Stimulated activated CD8-positive, alpha-beta memory T cell treated with anti-CD3 and anti-CD28 coated beads, Interleukin-2, amount 100 ng/mL, for 48 hours (primary cell): ENCODE data around the gene ATXN10.

Experiments
- DNase-seq, 2 donors: peaks; one replicate each; pipeline ENCODE4 v3.0.0-alpha.2; 2020; ENCODE audit warnings: low read depth in 2 of 2

The ATXN10 gene

DNA sequence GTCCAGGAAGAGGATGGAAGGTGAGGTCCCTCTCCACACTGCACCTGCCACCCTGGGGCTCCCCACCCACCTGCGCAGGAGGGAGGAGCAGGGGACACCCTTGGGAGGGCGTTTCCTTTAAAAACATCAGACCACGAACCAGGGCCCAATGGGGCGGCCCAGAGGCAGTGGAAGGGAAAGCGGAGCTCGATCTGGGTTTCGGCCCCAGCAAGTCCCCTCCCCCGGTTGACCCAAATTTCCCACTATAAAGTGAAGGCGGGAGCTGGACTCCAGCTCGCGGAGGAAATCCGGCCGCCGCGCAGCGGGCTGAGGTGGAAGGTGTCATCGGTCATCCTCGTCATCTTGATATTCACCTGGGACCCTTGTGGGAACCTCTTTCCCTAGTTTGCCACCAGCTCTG, 206.0 kb downstream of the ATXN10 start:
- DNase-seq: no peak

DNA sequence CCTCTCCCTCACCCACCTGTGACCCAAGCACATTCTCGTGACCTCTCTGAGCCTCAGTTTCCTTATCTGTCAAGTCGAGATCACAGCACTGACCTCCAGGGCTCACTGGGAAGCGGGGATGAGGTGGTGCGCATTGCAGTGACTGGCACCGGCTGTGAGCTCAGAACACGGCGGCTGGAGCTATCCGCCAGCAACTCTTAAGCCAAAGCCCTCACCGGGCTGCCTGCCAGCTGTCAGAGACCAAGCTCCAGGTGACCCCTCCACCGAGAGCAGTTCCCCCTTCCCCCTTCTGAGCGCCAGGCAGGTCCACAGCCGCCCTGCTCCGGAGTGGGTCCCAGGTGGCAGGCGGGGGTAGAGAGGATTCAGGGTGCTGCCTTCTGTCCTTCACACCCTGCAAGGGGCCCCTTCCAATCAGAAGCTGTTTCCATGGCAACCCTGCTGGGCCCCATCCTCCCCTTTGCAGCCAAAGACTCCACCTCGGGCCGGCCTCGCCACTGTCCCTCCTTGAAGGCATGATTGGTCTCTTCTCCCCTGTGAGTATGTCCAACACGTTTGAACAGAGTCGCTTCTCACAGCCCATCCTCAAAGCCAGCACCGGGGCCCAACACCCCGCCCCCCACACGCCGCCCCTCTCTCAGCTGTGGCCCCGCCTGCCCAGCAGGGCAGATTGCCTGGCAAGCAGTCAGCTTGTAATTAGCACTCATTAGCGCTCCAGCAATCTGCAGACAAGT, 206.6 kb downstream of the ATXN10 start:
- no peak for DNase-seq

DNA sequence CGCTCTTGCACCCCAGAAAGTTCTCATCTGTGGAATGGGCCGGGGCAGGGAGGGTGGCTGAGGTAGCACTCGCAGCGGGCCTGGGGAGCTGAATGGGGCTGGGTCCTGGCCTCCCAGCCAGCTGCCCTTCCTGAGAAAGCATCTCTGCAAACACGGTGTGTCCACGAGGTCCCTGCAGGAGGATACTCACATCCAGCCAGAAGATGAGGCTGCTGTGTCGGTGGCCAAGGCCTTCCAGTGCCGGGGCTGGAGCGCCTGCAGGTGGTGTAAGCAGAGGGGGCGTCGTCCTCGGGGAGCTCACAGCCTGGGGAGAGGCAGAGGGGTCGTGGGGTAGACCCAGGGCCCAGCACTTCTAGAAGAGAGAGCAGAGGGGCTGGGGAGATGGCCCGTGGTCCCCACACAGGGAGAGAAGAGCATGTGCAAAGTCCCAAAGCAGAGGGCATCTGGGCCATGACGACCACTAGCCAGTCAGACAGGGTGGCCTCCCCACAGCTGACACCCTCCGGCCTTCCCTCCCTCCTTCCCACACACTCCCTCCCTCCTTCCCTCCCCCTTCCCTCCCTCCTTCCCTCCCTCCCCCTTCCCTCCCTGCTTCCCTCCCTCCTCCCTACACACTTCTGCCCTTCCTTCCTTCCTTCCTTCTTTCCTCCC, 207.4 kb downstream of the ATXN10 start:
- no peak for DNase-seq

DNA sequence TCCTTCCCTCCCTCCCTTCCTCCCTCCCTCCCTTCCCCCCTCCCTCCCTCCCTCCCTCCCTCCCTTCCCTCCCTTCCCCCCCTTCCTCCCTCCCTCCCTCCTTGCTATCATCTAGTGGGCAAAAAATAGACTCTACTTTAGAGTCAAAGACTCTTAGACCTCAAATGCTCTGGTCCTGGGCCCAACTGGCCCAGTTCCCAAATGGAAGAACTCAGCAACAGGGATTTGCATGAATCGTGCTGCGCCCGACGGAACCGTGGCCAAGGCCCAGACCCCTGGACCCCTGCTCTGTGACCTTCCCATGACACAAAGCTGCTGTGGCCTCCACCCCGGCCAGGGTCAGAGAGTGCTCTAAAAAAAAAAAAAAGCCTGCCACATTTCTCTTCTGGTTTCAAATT, 207.9 kb downstream of the ATXN10 start:
- no peak for DNase-seq

DNA sequence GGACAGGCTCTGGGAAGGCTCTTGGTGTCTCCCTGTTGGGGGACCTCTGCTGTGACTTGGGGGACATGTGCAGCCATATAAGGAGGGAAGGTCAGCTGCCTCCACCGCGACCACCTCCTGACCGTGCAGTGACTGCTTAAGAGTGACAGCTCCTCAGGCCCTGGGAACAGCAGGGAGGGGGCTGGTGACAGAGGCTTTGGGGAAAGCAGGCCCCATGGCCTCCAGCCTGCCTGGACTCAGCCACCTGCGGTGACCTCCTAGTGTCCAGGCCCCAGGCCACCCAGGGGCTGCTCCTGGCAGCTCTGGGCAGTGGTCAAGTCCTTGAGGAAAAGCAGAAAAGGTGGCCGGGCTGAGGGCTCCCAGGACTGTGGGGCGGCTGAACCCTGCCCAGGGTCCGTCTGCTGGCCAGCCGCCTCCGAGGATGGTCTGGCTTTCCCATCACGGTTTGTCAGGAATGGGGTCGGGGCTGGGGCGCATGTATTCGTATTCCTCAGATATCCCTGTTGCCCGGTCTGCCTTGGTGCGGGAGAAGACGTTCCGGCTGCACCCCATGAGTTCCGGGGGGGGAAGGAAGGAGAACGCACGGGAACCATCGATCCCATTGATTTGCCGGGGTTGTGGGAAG, 208.6 kb downstream of the ATXN10 start:
- DNase-seq: no peak

DNA sequence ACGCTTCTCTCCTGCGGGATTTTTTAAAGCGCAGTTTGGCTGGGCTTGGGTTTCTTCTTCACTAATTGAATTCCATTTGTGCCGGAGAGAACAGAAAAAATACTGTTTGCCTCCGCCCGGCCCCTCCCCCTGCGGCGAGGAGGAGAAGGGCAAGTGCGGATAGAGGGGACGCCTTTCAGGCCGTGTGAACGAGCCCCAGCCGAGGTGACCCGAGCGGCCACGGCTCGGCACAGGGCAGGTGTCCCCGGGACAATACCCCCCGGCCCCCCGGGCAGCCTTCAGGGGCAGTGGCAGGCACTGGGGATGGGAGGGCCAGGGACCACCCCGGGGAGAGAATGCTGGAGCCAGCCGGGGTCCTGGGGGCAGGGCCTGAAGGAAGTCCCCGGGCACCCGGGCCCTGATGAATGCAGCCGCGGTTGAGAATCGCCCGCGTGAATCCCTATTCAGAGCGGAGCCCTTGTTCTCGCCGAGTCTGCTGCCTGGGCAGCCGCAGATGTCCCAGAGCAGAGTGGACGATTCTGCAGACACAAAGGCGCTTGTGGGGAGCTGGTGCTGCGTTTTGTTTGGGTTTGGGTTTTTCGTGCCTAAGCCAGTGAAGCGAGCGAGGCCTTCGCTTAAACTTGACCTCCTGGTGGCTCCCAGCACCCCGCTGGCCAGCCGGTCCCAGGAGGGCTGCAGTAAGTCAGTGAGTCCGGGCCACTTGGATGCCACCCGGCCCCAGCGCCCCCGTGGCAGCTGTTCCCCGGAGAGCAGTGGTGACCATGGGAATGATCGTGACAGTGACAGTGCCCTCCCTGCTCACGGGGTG, 209.3 kb downstream of the ATXN10 start:
- DNase-seq: no peak

DNA sequence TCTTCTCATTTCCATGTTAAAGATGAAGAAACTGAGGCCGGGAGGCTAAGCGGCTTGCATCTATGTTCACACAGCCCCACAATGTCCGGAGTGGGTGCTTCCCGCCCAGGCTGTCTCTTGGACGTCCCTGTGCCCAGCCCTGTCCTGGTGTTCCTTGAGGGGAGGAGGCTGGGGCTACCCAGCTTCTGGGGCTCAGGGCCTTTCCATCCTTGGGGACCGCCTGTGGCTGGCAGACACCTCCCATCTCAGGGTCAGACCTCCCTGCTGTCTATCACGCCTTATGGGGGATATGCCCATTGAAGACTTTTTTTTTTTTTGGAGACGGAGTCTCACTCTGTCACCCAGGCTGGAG, 209.9 kb downstream of the ATXN10 start:
- no peak for DNase-seq

DNA sequence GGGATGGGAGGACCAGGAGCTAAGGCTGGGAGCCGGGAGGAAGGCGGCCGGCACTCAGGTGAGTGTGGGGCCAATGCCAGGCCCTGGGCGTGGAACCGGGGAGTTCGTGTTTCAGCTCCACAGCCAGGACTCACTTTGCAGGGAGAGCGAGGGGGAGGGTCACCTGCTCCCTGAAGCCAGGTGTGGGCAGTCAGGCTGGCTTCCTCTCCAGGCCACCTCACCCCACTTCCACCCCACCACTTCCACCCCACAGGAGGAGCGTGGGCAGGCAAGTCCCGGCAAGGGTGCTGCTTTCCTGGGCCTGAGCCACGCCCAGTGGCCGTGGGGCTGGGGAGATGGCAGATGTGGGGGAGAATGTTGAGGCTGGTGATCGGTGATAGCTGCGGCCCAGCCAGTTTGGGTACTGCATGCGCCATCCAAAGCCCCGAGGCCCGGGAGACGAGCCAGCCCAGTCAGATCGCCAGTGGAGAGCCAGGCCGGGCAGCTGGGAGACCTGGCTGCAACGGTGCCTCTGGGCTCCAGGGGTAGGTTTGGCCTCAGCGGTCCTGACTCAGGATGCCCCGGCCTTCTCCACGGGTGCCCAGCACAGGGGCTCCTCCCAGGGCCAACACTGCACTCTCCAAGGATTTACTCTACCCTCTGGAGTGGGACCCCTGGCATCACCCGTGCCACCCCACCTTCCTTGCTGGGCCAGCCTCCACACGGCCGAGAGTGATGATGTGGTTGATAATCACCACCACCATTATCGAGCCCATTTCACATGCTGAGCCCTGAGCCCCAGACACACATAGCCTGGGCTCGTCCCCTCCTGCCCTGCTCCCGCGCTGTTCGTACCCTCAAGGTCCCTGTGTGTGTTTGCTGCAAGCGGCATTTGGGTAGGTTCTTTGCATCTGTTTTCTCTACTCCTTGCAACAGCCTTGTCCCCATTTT, 211.5 kb downstream of the ATXN10 start:
- DNase-seq: no peak

DNA sequence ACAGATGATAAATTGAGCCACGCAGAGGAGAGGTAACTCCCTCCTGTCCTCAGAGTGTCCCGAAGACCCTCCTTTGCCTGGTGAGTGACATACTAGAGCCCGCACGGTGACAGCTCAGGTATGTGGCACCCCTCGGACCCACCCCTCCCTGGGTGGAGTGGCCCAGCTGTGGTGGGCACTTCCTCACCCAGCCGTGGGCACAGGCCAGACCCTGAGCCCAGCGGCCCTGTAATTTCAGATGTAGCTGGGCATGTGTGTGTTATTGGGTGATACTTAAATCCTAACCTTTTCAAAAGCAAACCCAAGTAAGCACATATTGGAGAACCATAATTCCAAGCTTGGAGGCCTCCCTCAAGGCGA, 212.2 kb downstream of the ATXN10 start:
- DNase-seq: no peak

DNA sequence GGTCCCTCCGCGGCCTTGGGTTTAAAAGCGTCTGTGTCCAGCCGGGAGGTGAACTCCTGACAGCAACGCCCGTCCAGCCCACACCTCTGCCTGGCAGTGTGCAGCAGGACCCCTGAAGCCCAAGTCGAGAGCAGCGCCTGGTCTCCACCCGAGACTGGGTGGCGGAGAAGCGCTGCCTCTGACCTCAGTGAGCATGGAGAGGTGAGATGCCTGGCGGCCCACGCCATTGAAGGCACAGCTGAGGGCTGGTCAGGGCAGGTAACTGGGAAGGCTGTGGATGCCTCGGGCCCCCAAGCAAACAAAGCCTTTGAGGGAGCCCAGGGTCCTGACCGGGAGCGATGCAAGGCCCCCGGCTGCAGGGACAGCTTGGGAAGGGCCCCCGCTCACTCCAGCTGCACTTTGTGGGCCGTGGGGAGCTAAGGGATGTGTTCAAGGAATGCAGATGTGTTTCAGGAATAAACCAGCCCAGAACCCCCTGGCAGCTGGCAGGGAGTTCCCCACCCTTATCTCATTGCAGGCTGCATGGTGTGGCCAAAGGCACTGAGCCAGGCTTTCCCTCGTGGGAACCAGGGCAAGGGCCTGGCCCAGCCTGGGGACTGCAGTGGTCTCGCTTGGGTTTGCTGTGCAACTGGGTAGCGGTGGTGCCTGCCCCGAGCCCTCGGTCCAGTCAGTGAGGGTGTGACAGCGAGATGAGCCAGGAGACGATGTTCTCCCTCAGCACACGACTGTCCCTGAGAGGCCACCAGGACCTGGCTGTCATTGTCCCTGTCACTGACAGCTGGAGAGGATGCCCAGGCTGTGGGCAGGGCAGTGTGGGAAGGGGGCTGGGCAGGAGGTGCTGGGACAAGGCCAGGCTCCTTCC, 212.8 kb downstream of the ATXN10 start:
- DNase-seq: no peak

DNA sequence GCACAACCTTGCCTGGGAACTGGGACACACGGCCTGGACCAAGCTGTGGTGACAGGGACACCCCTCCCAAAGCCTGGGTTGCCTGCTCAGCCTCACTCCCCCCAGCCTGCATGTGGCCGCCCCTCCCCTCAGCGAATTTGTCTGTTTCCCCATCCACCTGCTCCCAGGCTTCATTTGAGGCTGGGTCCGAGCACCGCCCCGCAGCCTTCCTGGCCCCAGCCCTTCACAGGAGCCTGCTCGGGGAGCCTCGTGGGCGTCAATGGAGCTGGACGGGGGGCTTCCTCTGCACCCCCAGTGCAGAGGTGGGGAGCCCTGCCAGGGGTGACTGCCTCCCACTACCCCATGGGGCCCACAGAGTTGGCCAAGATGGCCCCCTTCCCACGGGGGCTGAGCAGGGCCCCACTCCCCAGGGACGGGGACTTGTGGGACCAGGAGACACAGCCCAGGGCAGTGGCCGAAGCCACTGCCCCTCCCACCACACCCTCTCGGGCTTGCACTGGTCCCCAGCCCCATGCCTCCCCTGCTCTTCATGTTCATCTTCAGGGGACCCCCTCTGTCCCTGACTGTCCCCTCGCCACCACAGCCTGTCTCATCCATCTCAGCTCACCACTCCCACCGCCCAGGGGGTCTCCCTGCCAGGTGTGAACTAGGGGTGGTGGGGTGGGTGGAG, 213.7 kb downstream of the ATXN10 start:
- DNase-seq: no peak

DNA sequence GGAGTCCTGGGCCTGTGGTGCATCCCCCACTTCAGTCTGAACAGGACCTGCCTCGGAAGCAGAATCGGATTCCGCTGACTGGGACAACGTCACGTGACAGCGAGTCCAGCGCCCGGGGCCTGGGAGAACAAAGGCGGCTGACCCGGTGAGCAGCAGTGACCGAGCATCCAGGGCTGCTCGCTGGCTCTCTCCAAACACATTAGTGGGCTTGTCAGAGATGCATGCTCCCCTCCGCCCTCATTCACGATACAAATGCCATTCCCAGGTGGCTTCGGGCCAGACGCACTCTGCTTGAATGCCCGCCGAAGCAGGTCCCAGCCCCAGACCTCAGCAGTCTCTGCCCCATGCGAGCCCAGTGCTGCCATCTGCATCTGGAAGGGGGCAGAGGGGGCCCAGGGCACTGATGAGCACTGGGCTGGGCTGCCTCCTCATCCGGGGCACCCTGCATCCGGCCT, 214.3 kb downstream of the ATXN10 start:
- no peak for DNase-seq

DNA sequence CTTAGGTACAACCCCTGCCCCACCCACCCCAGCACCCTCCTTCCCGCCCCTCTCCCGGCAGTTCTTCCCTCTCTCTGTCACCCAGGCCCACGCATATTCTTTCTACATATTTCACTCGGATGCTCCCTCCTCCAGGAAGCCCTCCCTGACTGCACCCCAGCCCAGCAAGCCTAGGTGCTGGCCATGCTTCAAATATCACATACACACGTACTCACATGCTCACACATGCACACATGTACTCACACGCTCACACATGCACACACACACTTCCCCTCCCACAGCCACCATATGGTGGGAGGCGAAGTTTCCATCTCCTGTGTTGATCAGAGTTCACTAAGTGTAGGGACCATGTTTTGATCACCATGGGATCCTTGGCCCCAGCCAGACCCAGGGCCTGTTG, 214.9 kb downstream of the ATXN10 start:
- DNase-seq: no peak

DNA sequence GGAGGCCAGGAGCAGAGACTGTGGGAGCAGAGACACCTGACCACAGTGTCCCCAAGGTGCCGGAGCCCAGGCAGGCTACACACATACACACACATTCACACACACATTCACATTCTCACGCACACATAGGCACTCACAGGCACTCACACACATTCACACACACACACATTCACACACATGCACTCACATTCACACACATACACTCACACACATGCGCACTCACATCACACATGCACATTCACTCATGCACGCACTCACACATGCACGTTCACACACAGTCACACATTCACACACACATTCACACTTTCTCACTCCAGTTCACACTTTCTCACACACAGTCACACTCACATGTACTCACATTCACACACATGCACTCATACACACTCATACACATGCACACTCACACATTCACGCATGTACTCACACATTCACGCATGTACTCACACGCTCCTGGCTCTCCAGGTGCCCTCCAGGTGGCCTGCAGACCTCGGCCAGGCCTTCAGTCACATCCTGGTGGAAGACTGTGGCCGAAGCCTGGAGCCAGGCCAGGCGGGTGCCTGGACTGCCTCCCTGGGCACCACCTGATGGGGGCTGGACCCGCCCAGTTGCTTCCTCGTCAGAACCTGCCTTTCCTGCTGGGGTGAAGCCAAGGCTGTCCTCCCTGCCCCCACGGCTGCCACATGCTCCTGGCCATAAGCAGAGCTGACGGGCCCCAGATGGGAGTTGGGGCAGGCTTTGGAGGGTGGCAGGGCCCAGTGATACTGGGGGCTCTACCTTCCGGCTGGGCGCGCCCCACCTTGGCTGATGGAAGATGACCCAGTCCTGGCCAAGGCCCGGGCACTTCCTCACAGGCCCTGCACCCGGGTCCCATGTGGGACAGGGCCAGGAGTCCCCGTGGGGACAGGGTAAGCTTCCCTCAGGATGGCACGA, 215.8 kb downstream of the ATXN10 start:
- DNase-seq: no peak

DNA sequence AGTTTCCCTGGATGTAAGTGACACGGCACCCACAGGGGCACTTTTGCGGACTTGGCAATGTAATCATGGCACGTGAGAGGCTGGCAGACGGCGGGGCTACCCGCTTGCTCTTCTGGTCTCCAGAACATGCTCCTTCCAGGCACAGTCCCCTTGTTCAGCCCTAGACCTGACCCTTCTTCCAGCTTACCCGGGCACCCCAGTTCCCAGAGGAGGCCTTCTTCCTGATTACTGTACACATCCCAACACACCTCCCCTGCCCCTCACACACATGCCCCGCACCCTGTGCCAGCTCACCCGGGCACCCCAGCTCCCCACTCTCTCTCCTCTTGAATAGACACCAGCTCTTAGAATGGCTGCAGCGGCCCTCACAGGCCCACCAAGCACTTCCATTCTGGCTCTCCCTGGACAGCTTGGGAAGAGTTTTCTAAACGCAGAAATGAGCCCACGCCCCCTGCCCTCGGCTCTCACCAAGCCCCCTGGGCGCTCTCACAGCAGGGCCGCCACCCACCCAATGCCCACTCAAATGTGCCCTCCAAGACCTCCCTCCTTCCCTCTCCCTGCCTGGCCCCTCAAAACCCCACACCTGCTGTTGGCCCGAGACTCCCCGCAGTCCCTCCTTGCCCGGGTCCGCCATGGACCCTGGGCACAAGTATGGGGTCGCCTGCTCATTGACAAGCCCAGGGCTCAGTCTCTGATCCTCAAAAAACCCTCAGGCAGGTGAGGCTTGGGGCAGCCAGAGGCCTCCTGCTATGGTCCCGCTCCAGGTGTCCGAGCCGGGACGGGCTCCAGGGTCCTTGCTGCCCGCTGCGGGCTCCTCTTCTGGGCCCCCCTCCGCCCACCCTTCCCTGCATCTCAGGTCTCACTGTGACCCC, 216.8 kb downstream of the ATXN10 start:
- no peak for DNase-seq

DNA sequence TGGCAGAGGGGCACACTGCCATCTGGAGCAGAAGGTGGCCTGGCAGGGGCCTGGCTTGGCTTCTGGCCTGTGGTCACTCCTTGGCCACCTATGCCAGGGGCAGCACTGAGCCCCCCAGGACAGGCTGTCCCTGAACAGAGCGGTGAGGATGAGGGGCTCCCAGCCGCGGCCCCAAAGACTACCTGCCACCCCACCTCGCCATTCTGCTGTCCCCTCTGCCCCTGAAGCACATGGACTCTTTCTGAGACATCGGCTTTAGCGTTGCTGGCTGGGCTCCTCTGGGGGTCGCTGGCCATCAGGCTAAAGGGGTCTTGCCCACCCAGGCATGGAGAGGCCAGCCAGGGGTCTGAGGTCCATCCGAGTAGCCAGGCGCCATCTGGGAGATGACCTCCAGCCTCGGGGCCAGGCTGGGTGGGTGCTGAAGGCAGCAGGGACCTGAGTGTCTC, 217.5 kb downstream of the ATXN10 start:
- DNase-seq: no peak

DNA sequence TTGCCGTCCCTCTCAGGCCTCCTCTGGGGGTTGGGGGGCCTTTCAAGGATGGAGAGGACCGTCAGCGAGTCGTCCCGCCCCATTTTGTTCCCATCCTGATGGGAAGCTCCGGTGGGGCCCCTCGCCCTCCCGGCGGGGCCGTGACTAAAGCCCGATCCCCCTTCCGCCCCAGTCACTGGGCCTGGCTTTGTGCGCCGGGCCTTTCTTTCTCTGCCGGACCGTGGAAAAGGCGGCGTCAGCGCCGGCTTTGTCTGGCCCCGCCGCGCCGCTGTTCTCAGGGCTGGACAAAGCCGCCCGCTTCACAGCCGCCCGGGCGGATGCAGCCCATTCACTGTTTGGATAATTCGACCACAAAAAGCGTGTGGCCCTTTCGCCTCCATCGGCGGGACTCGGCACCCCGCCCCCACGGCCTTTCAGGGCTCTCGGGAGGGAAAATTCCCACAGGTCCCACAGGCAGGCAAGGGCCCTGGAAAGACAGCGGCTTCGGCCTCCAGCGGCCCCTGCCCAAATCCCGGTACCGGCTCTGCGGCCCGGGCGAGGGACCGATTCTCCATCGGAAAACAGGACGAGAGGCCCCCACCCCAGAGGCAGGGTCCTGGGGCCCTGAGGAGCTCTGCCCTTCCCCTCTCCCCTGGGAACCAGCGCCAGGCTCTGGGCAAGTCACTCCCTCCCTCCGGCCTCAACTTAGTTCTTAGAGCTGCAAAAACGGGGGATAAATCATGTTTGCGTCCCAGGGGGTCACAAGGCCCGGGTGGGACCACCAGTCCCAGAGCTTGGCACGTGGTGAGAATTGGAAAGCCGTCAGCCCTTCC, 218.1 kb downstream of the ATXN10 start:
- no peak for DNase-seq
